Measurements from ENCODE around the gene ZNF774.
"Not testable (repeated sequence)": the region's sequence is repeated elsewhere in the genome, so short reads cannot be mapped to it uniquely, and the experiment has no call there.

ZNF774 gene

GRCh38 chr15:90352107-90352893, at the start of gene ZNF774:
Gene ZNF774, plus strand, starts transcription at chr15:90352284. Its CDS starts 2,377 bp downstream, at chr15:90354661.
- Histone ChIP-seq H3K27me3 (ENCODE audit: insufficient read depth, poor library complexity, severe bottlenecking) (no peaks in the 10 kb centered on the region), H3K36me3 (ENCODE audit: low read depth) (peaks cover 12% of the 10 kb centered on the region; the same call in 1 of the 2 replicates), H3K4me1 (ENCODE audit: insufficient read depth, poor library complexity, severe bottlenecking) (peaks cover 18% of the 10 kb centered on the region), H3K27ac (ENCODE audit: poor library complexity, severe bottlenecking) (peak within 1 kb of the TSS; percentile 39), H3K4me3 (ENCODE audit: severe bottlenecking) (peak within 1 kb of the TSS; percentile 56), H3K9me3 (ENCODE audit: severe bottlenecking) (no peaks in the 10 kb centered on the region)
- TF ChIP-seq CTCF (IDR thresholded peaks at IDR 0.05; ENCODE audit: poor library complexity, severe bottlenecking), result no peak
- ATAC-seq (ENCODE audit: low read depth), result peak; percentile 96
- DNase-seq (ENCODE audit: low spot score), result peak; percentile 98

- H3K9me3 ChIP-seq (ENCODE audit: severe bottlenecking); H3K27me3 ChIP-seq (ENCODE audit: insufficient read depth, poor library complexity, severe bottlenecking); H3K27ac ChIP-seq (ENCODE audit: poor library complexity, severe bottlenecking); H3K4me3 ChIP-seq (ENCODE audit: severe bottlenecking); H3K4me1 ChIP-seq (ENCODE audit: insufficient read depth, poor library complexity, severe bottlenecking); H3K36me3 ChIP-seq (ENCODE audit: low read depth); DNase-seq (ENCODE audit: low spot score); ATAC-seq (ENCODE audit: low read depth): not testable (repeated sequence)
These were observed 46.7 kb upstream of the ZNF774 start for GRCh38 chr15:90305355-90305754.

- H3K4me3 ChIP-seq (ENCODE audit: severe bottlenecking), result no peak overlapping the region
- DNase-seq (ENCODE audit: low spot score) (no peak), ATAC-seq (ENCODE audit: low read depth) (no peak)
- TF ChIP-seq CTCF (IDR thresholded peaks at IDR 0.05; ENCODE audit: poor library complexity, severe bottlenecking), result no peak
- H3K27ac ChIP-seq (ENCODE audit: poor library complexity, severe bottlenecking), result no peak overlapping the region
- H3K4me1 ChIP-seq (ENCODE audit: insufficient read depth, poor library complexity, severe bottlenecking), result no peaks in the 10 kb centered on the region
- no peaks in the 10 kb centered on the region for H3K36me3 ChIP-seq (ENCODE audit: low read depth)
- no peaks in the 10 kb centered on the region for H3K9me3 ChIP-seq (ENCODE audit: severe bottlenecking)
- H3K27me3 ChIP-seq (ENCODE audit: insufficient read depth, poor library complexity, severe bottlenecking), result no peaks in the 10 kb centered on the region
These were observed 46.2 kb upstream of the ZNF774 start for GRCh38 chr15:90305932-90306331.

- TF ChIP-seq CTCF (IDR thresholded peaks at IDR 0.05; ENCODE audit: poor library complexity, severe bottlenecking), result no peak
- Histone ChIP-seq H3K27ac (ENCODE audit: poor library complexity, severe bottlenecking) (no peak overlapping the region), H3K27me3 (ENCODE audit: insufficient read depth, poor library complexity, severe bottlenecking) (no peaks in the 10 kb centered on the region), H3K36me3 (ENCODE audit: low read depth) (no peaks in the 10 kb centered on the region), H3K9me3 (ENCODE audit: severe bottlenecking) (no peaks in the 10 kb centered on the region), H3K4me1 (ENCODE audit: insufficient read depth, poor library complexity, severe bottlenecking) (no peaks in the 10 kb centered on the region), H3K4me3 (ENCODE audit: severe bottlenecking) (no peak overlapping the region)
- DNase-seq (ENCODE audit: low spot score), result no peak
- ATAC-seq (ENCODE audit: low read depth), result no peak
These were observed 45.5 kb upstream of the ZNF774 start for GRCh38 chr15:90306560-90306959.

- no peaks in the 10 kb centered on the region for H3K36me3 ChIP-seq (ENCODE audit: low read depth)
- ATAC-seq (ENCODE audit: low read depth) (0 out of 3 replicates have a peak, but pooled peaks have one; percentile 10), DNase-seq (ENCODE audit: low spot score) (no peak)
- no peaks in the 10 kb centered on the region for H3K4me1 ChIP-seq (ENCODE audit: insufficient read depth, poor library complexity, severe bottlenecking)
- no peak overlapping the region for H3K4me3 ChIP-seq (ENCODE audit: severe bottlenecking)
- H3K27ac ChIP-seq (ENCODE audit: poor library complexity, severe bottlenecking), result no peak overlapping the region
- no peak for TF ChIP-seq CTCF (IDR thresholded peaks at IDR 0.05; ENCODE audit: poor library complexity, severe bottlenecking)
- H3K9me3 ChIP-seq (ENCODE audit: severe bottlenecking), result no peaks in the 10 kb centered on the region
- H3K27me3 ChIP-seq (ENCODE audit: insufficient read depth, poor library complexity, severe bottlenecking), result no peaks in the 10 kb centered on the region
These were observed 44.4 kb upstream of the ZNF774 start for GRCh38 chr15:90307661-90308060.

Data from RWPE2 (cell line).